Natural killer cell treated with Interleukin-12 subunit alpha and Interleukin-12 subunit beta and Interleukin-15 and Interleukin-18, amount 100 ng/mL, for 72 hours (primary cell): ENCODE measurements around the gene STIM1. TPM values are rescaled to one million over a fixed set of nuclear protein-coding genes. Genes with fewer than 3 reads are reported as not detected.

ENCODE experiments used
- ATAC-seq, 2 donors: fragments of 150-1000 bp; cut with Tn5 transposase in 1 of 2; sonication (Bioruptor Pico), chemical (Tn5 transposase) in 1 of 2; 2 replicates each; pipeline ENCODE4 v1.10.0; 2021
- DNase-seq: peaks from one replicate; pipeline ENCODE4 v3.0.0; 2022; ENCODE audit warnings: low spot score
- H3K27ac Mint-ChIP-seq, 2 donors: 1 replicate in 1 of 2; 2 replicates in 1 of 2; pipeline ENCODE4 v1.8.0; 2022; ENCODE audit warnings: mixed read lengths in 2 of 2, mild to moderate bottlenecking in 1 of 2, moderate library complexity in 1 of 2
- H3K27me3 Mint-ChIP-seq, 2 donors: 1 replicate in 1 of 2; 2 replicates in 1 of 2; pipeline ENCODE4 v1.8.0; 2022; ENCODE audit warnings: mixed read lengths in 2 of 2
- H3K36me3 Mint-ChIP-seq: one replicate; pipeline ENCODE4 v1.8.0; 2022; ENCODE audit warnings: mixed read lengths
- H3K4me1 Mint-ChIP-seq, 2 donors: 1 replicate in 1 of 2; 2 replicates in 1 of 2; pipeline ENCODE4 v1.8.0; 2022; ENCODE audit warnings: low read depth in 2 of 2, mixed read lengths in 2 of 2, mild to moderate bottlenecking in 1 of 2
- H3K4me3 Mint-ChIP-seq: one replicate; pipeline ENCODE4 v1.8.0; 2022; ENCODE audit warnings: mixed read lengths
- H3K9me3 Mint-ChIP-seq: 2 replicates; pipeline ENCODE4 v1.8.0; 2022; ENCODE audit warnings: mixed read lengths
- total RNA-seq, 2 donors: library from RNA; stranded (reverse); gene quantifications; one replicate each; pipeline ENCODE4 v1.2.3, GENCODE V29; 2022

Gene STIM1
- total RNA-seq, 2 donors from 2014 or later, result 83.9 to 85.9 TPM

- ATAC-seq (no peak), DNase-seq (no peak)
- H3K27me3 Mint-ChIP-seq, result no peaks in the 10 kb centered on the region
- H3K4me1 Mint-ChIP-seq, result peaks cover 83 to 97% of the 10 kb centered on the region in 2 donors
- H3K9me3 Mint-ChIP-seq, result peaks cover 9% of the 10 kb centered on the region
- H3K4me3 Mint-ChIP-seq, result peak overlapping the region; percentile 52
- H3K36me3 Mint-ChIP-seq, result peaks cover 13% of the 10 kb centered on the region
- H3K27ac Mint-ChIP-seq, result peak overlapping the region; percentile 98
These were observed 95.7 kb downstream of the STIM1 start for GRCh38 chr11:3950996-3951660.

- peaks cover 9% of the 10 kb centered on the region for H3K9me3 Mint-ChIP-seq
- H3K4me1 Mint-ChIP-seq, result peaks cover 75 to 88% of the 10 kb centered on the region in 2 donors
- H3K36me3 Mint-ChIP-seq, result peaks cover 6% of the 10 kb centered on the region
These were observed 97.3 kb downstream of the STIM1 start for GRCh38 chr11:3952715-3953114.

GRCh38 chr11:3953327-3953726 lies 97.9 kb downstream of the STIM1 start:
- DNase-seq (no peak), ATAC-seq (no peak)
- Mint-ChIP-seq H3K9me3 (peaks cover 9% of the 10 kb centered on the region), H3K27ac (peak overlapping the region; percentile 95 to 98), H3K36me3 (peaks cover 6% of the 10 kb centered on the region), H3K4me3 (peak overlapping the region; percentile 86), H3K27me3 (no peaks in the 10 kb centered on the region), H3K4me1 (peaks cover 75 to 83% of the 10 kb centered on the region in 2 donors)

More at GRCh38 chr11:3952715-3953114, 97.3 kb downstream of the STIM1 start:
- H3K27me3 Mint-ChIP-seq, result no peaks in the 10 kb centered on the region
- DNase-seq (no peak), ATAC-seq (no peak)
- peak overlapping the region; percentile 57 for H3K4me3 Mint-ChIP-seq
- peak overlapping the region; percentile 95 to 98 for H3K27ac Mint-ChIP-seq

DNA sequence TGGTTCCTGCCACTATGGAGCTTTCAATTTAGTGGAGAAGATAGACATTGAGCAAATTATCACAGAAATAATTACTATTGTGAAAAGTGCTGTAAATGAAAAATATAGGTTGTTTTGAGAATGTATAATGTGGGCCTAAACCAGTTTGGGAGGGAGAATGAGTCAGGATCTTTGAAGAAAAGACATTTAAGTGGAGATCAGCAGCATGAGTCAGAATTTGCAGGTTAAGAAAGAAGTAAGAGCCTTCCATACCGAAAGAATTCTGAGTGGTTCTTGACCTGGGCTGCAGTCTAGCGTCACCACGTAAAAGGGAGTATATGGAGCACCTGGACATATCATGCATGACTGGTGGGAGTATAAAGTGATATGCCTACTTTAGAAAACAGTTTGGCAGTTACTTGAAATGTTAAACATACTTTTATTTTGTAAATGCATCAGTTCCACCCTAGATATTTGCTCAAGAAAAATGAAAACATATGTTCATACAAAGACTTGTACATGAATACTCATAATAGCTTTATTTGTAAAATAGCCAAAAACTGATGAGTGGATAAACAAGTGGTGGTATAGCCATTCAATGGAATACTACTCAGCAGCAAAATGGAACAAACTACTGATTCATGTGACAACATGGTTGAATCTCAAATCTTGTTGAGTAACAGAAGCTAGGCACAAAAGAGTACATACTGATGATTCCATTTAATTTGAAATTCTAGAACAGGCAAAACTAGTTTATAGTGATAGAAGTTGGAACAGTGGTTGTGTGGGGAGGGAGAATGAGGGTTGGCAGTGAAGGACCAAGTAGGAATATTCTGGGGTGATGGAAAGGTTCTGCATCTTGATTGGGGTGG lies 99.2 kb downstream of the STIM1 start:
- ATAC-seq (peak; percentile 53 to 55), DNase-seq (no peak)
- Mint-ChIP-seq H3K27me3 (no peaks in the 10 kb centered on the region), H3K4me1 (peaks cover 75 to 78% of the 10 kb centered on the region in 2 donors), H3K9me3 (peaks cover 9% of the 10 kb centered on the region), H3K36me3 (peaks cover 6% of the 10 kb centered on the region), H3K27ac (peak overlapping the region; percentile 95 to 98), H3K4me3 (peak overlapping the region; percentile 86)

DNA sequence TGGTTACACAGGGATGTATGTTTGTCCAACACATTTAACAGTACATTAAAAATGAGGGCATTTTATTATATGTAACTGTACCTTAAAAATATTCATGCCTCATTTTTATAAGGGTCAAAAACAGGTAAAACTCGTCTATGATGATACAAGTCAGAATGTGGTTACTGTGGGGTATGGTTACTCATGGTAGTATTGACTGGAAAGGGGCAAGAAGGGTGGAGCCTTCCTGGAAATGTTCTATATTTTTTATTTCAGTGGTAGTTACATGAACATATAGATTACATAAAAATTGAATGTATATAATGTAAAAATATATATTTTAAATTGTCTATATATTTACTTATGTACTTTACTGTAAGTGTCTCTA lies 99.8 kb downstream of the STIM1 start:
- Mint-ChIP-seq H3K4me3 (peak overlapping the region; percentile 86), H3K4me1 (peaks cover 74 to 78% of the 10 kb centered on the region in 2 donors), H3K9me3 (peaks cover 9% of the 10 kb centered on the region), H3K27ac (peak overlapping the region; percentile 95 to 98), H3K36me3 (peaks cover 6% of the 10 kb centered on the region), H3K27me3 (no peaks in the 10 kb centered on the region)
- ATAC-seq, result peak; percentile 55 to 75
- no peak for DNase-seq

DNA sequence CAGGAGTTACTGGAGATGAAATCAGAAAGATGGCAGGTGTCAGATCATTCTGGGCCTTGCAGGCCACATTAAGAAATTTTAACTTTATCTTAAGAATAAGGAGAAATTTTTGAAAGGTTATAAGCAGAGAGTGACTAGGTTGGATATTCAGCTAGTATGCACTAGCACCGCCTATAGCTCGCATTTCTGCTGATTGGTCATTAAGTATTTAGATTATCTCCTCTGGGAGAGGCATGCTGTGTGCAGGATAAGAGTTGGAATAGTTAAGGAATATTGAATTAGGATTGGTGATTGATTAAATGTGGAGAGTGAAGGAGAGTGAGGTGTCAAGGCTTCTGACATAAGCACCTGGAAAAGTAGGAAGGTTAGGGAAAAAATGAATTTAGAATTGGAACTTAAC lies 100.6 kb downstream of the STIM1 start:
- Mint-ChIP-seq H3K36me3 (peaks cover 6% of the 10 kb centered on the region), H3K9me3 (peaks cover 9% of the 10 kb centered on the region), H3K27ac (peak overlapping the region; percentile 95 to 98), H3K4me1 (peaks cover 73 to 74% of the 10 kb centered on the region in 2 donors), H3K4me3 (peak overlapping the region; percentile 86), H3K27me3 (no peaks in the 10 kb centered on the region)
- DNase-seq, result no peak
- ATAC-seq, result no peak

DNA sequence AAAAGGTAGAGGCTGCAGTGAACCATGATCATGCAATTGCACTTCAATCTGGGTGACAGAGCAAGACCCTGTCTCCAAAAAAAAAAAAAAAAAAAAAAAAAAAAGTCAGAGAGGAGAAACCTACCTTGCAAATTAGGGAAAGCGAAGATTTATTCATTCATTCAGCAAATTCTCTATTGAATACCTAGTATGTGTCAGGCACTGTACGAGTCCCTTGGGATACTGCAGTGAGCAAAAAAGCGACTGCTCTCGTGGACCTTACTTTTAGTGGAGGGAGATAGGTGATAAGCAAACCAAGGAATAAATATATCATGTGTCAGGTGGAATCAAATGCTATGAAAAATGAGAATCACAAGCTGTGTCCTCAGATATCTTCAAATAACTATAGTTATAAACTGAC lies 101.3 kb downstream of the STIM1 start:
- Mint-ChIP-seq H3K4me1 (peaks cover 66 to 75% of the 10 kb centered on the region in 2 donors), H3K27ac (peak overlapping the region; percentile 95 to 98), H3K9me3 (peaks cover 9% of the 10 kb centered on the region), H3K27me3 (no peaks in the 10 kb centered on the region), H3K4me3 (no peak overlapping the region), H3K36me3 (peaks cover 6% of the 10 kb centered on the region)
- no peak for DNase-seq
- ATAC-seq, result no peak

GRCh38 chr11:3957437-3957836 lies 102.0 kb downstream of the STIM1 start:
- no peak overlapping the region for H3K4me3 Mint-ChIP-seq
- peak overlapping the region in 1 of 2 donors; percentile 82 for H3K27ac Mint-ChIP-seq
- no peak for DNase-seq
- peaks cover 9% of the 10 kb centered on the region for H3K9me3 Mint-ChIP-seq
- H3K4me1 Mint-ChIP-seq, result peaks cover 64 to 74% of the 10 kb centered on the region in 2 donors
- H3K36me3 Mint-ChIP-seq, result peaks cover 6% of the 10 kb centered on the region
- no peak for ATAC-seq
- no peaks in the 10 kb centered on the region for H3K27me3 Mint-ChIP-seq

- Mint-ChIP-seq H3K27ac (peak overlapping the region in 1 of 2 donors; percentile 82), H3K4me3 (no peak overlapping the region), H3K9me3 (peaks cover 6% of the 10 kb centered on the region), H3K36me3 (peaks cover 6% of the 10 kb centered on the region), H3K4me1 (peaks cover 63 to 72% of the 10 kb centered on the region in 2 donors), H3K27me3 (no peaks in the 10 kb centered on the region)
- ATAC-seq, result no peak
- no peak for DNase-seq
These were observed 102.8 kb downstream of the STIM1 start for GRCh38 chr11:3958281-3958680.

GRCh38 chr11:3959015-3959902 lies 103.8 kb downstream of the STIM1 start:
- Mint-ChIP-seq H3K4me3 (no peak overlapping the region), H3K4me1 (peaks cover 63 to 69% of the 10 kb centered on the region in 2 donors), H3K27ac (peak overlapping the region; percentile 61 to 82), H3K36me3 (peaks cover 1% of the 10 kb centered on the region), H3K9me3 (peaks cover 3% of the 10 kb centered on the region), H3K27me3 (no peaks in the 10 kb centered on the region)
- DNase-seq (no peak), ATAC-seq (peak; percentile 68 to 88)

GRCh38 chr11:3959903-3960265 lies 104.4 kb downstream of the STIM1 start:
- peaks cover 57 to 63% of the 10 kb centered on the region in 2 donors for H3K4me1 Mint-ChIP-seq
- no peaks in the 10 kb centered on the region for H3K36me3 Mint-ChIP-seq
- no peaks in the 10 kb centered on the region for H3K27me3 Mint-ChIP-seq
- no peaks in the 10 kb centered on the region for H3K9me3 Mint-ChIP-seq
- ATAC-seq, result no peak
- no peak for DNase-seq
- peak overlapping the region; percentile 61 to 82 for H3K27ac Mint-ChIP-seq
- H3K4me3 Mint-ChIP-seq, result no peak overlapping the region

GRCh38 chr11:3962406-3962840 lies 107.0 kb downstream of the STIM1 start:
- no peak overlapping the region for H3K4me3 Mint-ChIP-seq
- no peak for ATAC-seq
- H3K27me3 Mint-ChIP-seq, result no peaks in the 10 kb centered on the region
- no peak for DNase-seq
- H3K27ac Mint-ChIP-seq, result no peak overlapping the region
- H3K36me3 Mint-ChIP-seq, result no peaks in the 10 kb centered on the region
- H3K9me3 Mint-ChIP-seq, result no peaks in the 10 kb centered on the region
- peaks cover 49 to 54% of the 10 kb centered on the region in 2 donors for H3K4me1 Mint-ChIP-seq

GRCh38 chr11:3964056-3964455 lies 108.6 kb downstream of the STIM1 start:
- Mint-ChIP-seq H3K4me1 (peaks cover 56 to 63% of the 10 kb centered on the region in 2 donors), H3K4me3 (no peak overlapping the region), H3K9me3 (no peaks in the 10 kb centered on the region), H3K27me3 (no peaks in the 10 kb centered on the region), H3K27ac (peak overlapping the region in 1 of 2 donors; percentile 2), H3K36me3 (peaks cover 8% of the 10 kb centered on the region)
- DNase-seq, result no peak
- no peak for ATAC-seq
